PC-3 (cell line): Measurements from ENCODE around the gene TFEB. TPM values are rescaled to one million over a fixed set of nuclear protein-coding genes. Genes with fewer than 3 reads are reported as not detected.

ENCODE experiments used
- ATAC-seq: fragments of 200-7000 bp; cut with Tn5 transposase; 2 replicates; pipeline ENCODE4 v1.9.1; 2020; ENCODE audit warnings: mild to moderate bottlenecking, moderate library complexity
- BruUV-seq: library from RNA; stranded (reverse); fragments of 400-500 nt; replicated peaks from 2 replicates; lab custom pipeline; 2021; lab: Mats Ljungman, UMichigan
- CTCF ChIA-PET: fragments of 300-600 bp; sonication (Branson Sonifier 250); formaldehyde crosslinking; loops from one replicate; lab custom pipeline; 2022; ENCODE audit warnings: antibody characterized with exemption; lab: Charles Lee
- POLR2A ChIA-PET: fragments of 300-600 bp; sonication (Branson Sonifier 250); formaldehyde crosslinking; loops from one replicate; lab custom pipeline; 2022; ENCODE audit warnings: antibody characterized with exemption; ENCODE audit not compliant: unreplicated experiment; lab: Charles Lee
- DNase-seq: peaks from one replicate; pipeline ENCODE4 v3.0.0-alpha.2; 2015
- H2AFZ ChIP-seq: fragments of 300-600 bp; sonication (generic); 2 replicates; pipeline ENCODE4 v1.6.0; 2016; ENCODE audit warnings: antibody characterized with exemption, low read length
- H3F3A ChIP-seq: fragments of 300-600 bp; sonication (generic); one replicate; pipeline ENCODE4 v1.6.0; 2017; ENCODE audit warnings: antibody characterized with exemption, low read length, control low read depth, mild to moderate bottlenecking; ENCODE audit not compliant: unreplicated experiment
- H3K27ac ChIP-seq: fragments of 300-600 bp; sonication (generic); 2 replicates; pipeline ENCODE4 v1.5.1; 2016; ENCODE audit warnings: mild to moderate bottlenecking, low read length
- H3K27me3 ChIP-seq: fragments of 300-600 bp; sonication (generic); 2 replicates; pipeline ENCODE4 v1.6.1; 2016; ENCODE audit warnings: low read length, mixed read lengths
- H3K36me3 ChIP-seq: fragments of 300-600 bp; sonication (generic); 2 replicates; pipeline ENCODE4 v1.6.1; 2016; ENCODE audit warnings: low read depth, mixed run types, low read length, mixed read lengths
- H3K4me1 ChIP-seq: fragments of 300-600 bp; sonication (generic); 2 replicates; pipeline ENCODE4 v1.5.1; 2016; ENCODE audit warnings: low read length; ENCODE audit not compliant: insufficient read depth
- H3K4me2 ChIP-seq: fragments of 300-600 bp; sonication (generic); 2 replicates; pipeline ENCODE4 v1.6.0; 2016; ENCODE audit warnings: low read length
- H3K4me3 ChIP-seq: fragments of 300-600 bp; sonication (generic); 2 replicates; pipeline ENCODE4 v1.5.1; 2016; ENCODE audit warnings: mild to moderate bottlenecking, low read length, mixed read lengths
- H3K79me2 ChIP-seq: fragments of 300-600 bp; sonication (generic); 2 replicates; pipeline ENCODE4 v1.6.1; 2017; ENCODE audit warnings: low read length, mixed read lengths
- H3K9ac ChIP-seq: fragments of 300-600 bp; sonication (generic); 2 replicates; pipeline ENCODE4 v1.6.0; 2016; ENCODE audit warnings: mild to moderate bottlenecking, low read length
- H3K9me2 ChIP-seq: fragments of 300-600 bp; sonication (generic); replicated peaks from 2 replicates; pipeline ENCODE4 v1.6.1; 2016; ENCODE audit warnings: mixed run types, low read length, mixed read lengths
- H3K9me3 ChIP-seq: fragments of 300-600 bp; sonication (generic); 2 replicates; pipeline ENCODE4 v1.6.1; 2016; ENCODE audit warnings: low read length, mixed read lengths
- H4K20me1 ChIP-seq: fragments of 300-600 bp; sonication (generic); 2 replicates; pipeline ENCODE4 v1.6.1; 2016; ENCODE audit warnings: low read length, mixed read lengths
- CTCF ChIP-seq: fragments of 300-600 bp; sonication (generic); conservative IDR thresholded peaks from 2 replicates; pipeline ENCODE4 v1.5.1; 2017; ENCODE audit warnings: antibody characterized with exemption, low read depth, mild to moderate bottlenecking, low read length
- EZH2 ChIP-seq: fragments of 300-600 bp; sonication (generic); IDR thresholded peaks from one replicate; pipeline ENCODE4 v1.6.1; 2017; ENCODE audit warnings: antibody characterized with exemption, mild to moderate bottlenecking, low read length; ENCODE audit not compliant: unreplicated experiment
- EZH2phosphoT487 ChIP-seq: fragments of 300-600 bp; sonication (generic); IDR thresholded peaks from 2 replicates; pipeline ENCODE4 v1.6.1; 2018; ENCODE audit warnings: mild to moderate bottlenecking, antibody characterized with exemption, low read length, borderline replicate concordance
- intact Hi-C: fragments of 100-400 bp; cut with micrococcal nuclease; formaldehyde crosslinking; loops from 2 replicates; pipeline ENCODE4 v1.9.0; 2023
- total RNA-seq: library from RNA; depleted of rRNA; stranded (reverse); fragments of >200 nt; gene quantifications from 2 replicates; pipeline ENCODE4 v1.2.3, GENCODE V29; 2014

Gene TFEB
- total RNA-seq, 1 experiment from 2014 or later = 4.2 TPM

- Histone ChIP-seq H3K9me3 (no peaks in the 10 kb centered on the region), H4K20me1 (no peaks in the 10 kb centered on the region), H3K4me1 (peaks cover 7% of the 10 kb centered on the region; the same call in 1 of the 2 replicates), H3K27ac (no peak overlapping the region), H3K79me2 (no peaks in the 10 kb centered on the region), H3F3A (no peaks in the 10 kb centered on the region), H3K36me3 (peaks cover 2% of the 10 kb centered on the region), H3K4me2 (no peak overlapping the region), H3K4me3 (no peak overlapping the region), H2AFZ (no peak overlapping the region), H3K9ac (no peak overlapping the region), H3K27me3 (no peaks in the 10 kb centered on the region), H3K9me2 (no peaks in the 10 kb centered on the region)
- ATAC-seq (no peak), DNase-seq (no peak)
- CTCF ChIA-PET = no interaction called here
- no TSS peak for BruUV-seq
- POLR2A ChIA-PET = no interaction called here
- TF ChIP-seq EZH2phosphoT487 (no peak), EZH2 (no peak), CTCF (no peak)
- intact Hi-C loops = no loop called here
These were observed 89.2 kb downstream of the TFEB start for GRCh38 chr6:41646026-41646795.

- H3K27ac ChIP-seq = no peak overlapping the region
- intact Hi-C loops = no loop called here
- no peak for DNase-seq
- H3K4me3 ChIP-seq = no peak overlapping the region
- no peak overlapping the region for H2AFZ ChIP-seq
- TF ChIP-seq EZH2phosphoT487 (no peak), EZH2 (no peak), CTCF (no peak)
- no peak overlapping the region for H3K4me2 ChIP-seq
- no peak for ATAC-seq
- no TSS peak for BruUV-seq
- peaks cover under 1% of the 10 kb centered on the region for H3K36me3 ChIP-seq
- no peaks in the 10 kb centered on the region for H4K20me1 ChIP-seq
- no peaks in the 10 kb centered on the region for H3F3A ChIP-seq
- H3K27me3 ChIP-seq = no peaks in the 10 kb centered on the region
- POLR2A ChIA-PET = no interaction called here
- no peaks in the 10 kb centered on the region for H3K79me2 ChIP-seq
- H3K9me3 ChIP-seq = no peaks in the 10 kb centered on the region
- CTCF ChIA-PET = no interaction called here
- no peaks in the 10 kb centered on the region for H3K9me2 ChIP-seq
- H3K4me1 ChIP-seq = peaks cover 7% of the 10 kb centered on the region; the same call in 1 of the 2 replicates
- no peak overlapping the region for H3K9ac ChIP-seq
These were observed 90.3 kb downstream of the TFEB start for GRCh38 chr6:41645007-41645618.
